Body of pancreas (tissue), 4 donors: ENCODE measurements around the gene PICK1. TPM values are rescaled to one million over a fixed set of nuclear protein-coding genes. Genes with fewer than 3 reads are reported as not detected.

ENCODE experiments used
- ATAC-seq: fragments of 150-250 bp; one replicate; pipeline ENCODE4 v1.9.1; 2016
- DNase-seq, 4 donors: peaks; one replicate each; pipeline ENCODE4 v3.0.0-alpha.2; 2019
- H3K27ac ChIP-seq, 4 donors: fragments of 200-600 bp; sonication (generic); 1 replicate in 3 of 4; 2 replicates in 1 of 4; pipeline versions ENCODE4 v1.5.1 to v1.6.1; 2016 to 2019; ENCODE audit warnings: mild to moderate bottlenecking in 1 of 4, mixed read lengths in 1 of 4, moderate library complexity in 1 of 4
- H3K27me3 ChIP-seq, 2 donors: fragments of 200-600 bp; sonication (generic); one replicate each; pipeline ENCODE4 v1.6.0; 2016; ENCODE audit warnings: mild to moderate bottlenecking in 1 of 2
- H3K36me3 ChIP-seq, 2 donors: fragments of 200-600 bp; sonication (generic); replicated peaks in 1 of 2; 2 replicates each; pipeline ENCODE4 v1.5.1; 2016; ENCODE audit warnings: low read depth in 2 of 2; ENCODE audit not compliant: insufficient read depth in 1 of 2
- H3K4me1 ChIP-seq: fragments of 200-600 bp; sonication (generic); one replicate; pipeline ENCODE4 v1.6.0; 2016
- H3K4me3 ChIP-seq, 2 donors: fragments of 200-600 bp; sonication (generic); 1 replicate in 1 of 2; 2 replicates in 1 of 2; pipeline ENCODE4 v1.5.1; 2016 to 2019
- H3K9me3 ChIP-seq, 3 donors: fragments of 200-600 bp; sonication (generic); 1 replicate in 2 of 3; 2 replicates in 1 of 3; pipeline ENCODE4 v1.5.1; 2016
- POLR2A ChIP-seq, 3 donors: fragments of 450-650 bp; IDR thresholded peaks; one replicate each; pipeline ENCODE4 v1.6.1; 2016; ENCODE audit warnings: antibody characterized with exemption in 3 of 3, mild to moderate bottlenecking in 2 of 3
- WGBS, 2 donors: methylation state at CpG; one replicate each; pipeline ENCODE4 v1.1.5; 2017; 5-methylcytosine and 5-hydroxymethylcytosine counted together
- intact Hi-C: fragments of 100-400 bp; cut with DNase I; formaldehyde crosslinking; loops from one replicate; pipeline ENCODE4 v1.15.1; 2023
- total RNA-seq, 2 donors: library from RNA; depleted of rRNA; stranded (reverse); fragments of >200 nt; gene quantifications; one replicate each; pipeline ENCODE4 v1.1.0, GENCODE V29; 2016
- TF ChIP-seq, protein P1 (sequence below), 7 experiments: fragments of 450-650 bp in 4 of 7; fragments of 200-600 bp in 3 of 7; sonication (generic) in 3 of 7; IDR thresholded peaks; one replicate each; pipeline ENCODE4 v1.5.1; 2016 to 2019; ENCODE audit warnings: antibody characterized with exemption in 7 of 7

PICK1 gene
- total RNA-seq, 2 donors from 2014 or later, result 39.7 to 52.4 TPM

DNA sequence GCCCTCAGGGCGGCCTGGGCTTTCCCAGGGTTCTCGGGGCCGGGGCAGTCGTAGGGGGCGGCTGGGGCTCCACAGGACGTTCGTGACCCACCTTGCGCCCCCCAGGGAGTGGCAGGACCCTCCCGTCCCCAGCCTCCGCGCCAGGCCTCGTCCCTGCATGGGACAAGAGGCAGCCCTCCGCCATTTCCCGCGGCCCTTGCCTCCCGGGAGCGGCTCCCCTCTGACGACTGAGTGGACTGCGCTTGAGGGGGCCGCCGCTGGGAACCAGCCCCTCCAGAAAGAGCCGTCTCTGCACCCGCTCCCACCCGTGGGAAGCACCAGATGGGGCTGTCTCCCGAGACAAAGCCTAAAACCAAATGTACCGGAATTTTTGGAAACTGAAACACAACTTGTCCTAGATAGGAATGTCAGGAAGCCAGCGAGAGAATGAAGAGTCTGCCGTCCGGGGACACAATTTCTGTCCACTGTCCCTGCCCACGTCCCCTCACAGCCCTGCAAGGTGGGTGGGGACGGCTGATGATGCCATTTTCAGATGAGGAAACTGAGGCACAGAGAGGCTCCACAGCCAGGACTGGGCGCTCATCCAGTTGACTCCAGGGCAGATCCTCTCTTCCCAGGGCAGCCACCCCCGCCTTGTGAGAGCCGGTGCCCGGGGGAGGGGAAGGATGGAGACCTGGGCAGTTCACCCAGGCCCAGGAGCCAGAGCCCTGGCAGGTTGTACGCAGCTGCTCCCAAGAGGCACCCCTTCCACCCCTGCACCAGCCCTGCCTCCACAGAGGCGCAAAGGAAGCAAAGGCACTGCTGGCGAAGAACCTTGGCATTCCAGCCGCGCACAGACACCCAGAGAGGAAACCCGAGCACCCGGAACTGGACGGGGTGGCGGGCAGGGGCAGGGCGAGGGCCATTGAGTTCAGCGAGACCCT lies 18.1 kb upstream of the PICK1 start:
- Histone ChIP-seq H3K27me3 (no peaks in the 10 kb centered on the region), H3K36me3 (no peaks in the 10 kb centered on the region), H3K4me3 (no peak overlapping the region), H3K4me1 (peaks cover 6% of the 10 kb centered on the region), H3K27ac (peak overlapping the region in 1 of 4 donors; percentile 11), H3K9me3 (no peaks in the 10 kb centered on the region)
- DNase-seq (no peak), ATAC-seq (no peak)
- intact Hi-C loops, result no loop called here
- WGBS, 2 donors, result 65 to 67% methylated on average over 28 to 38 of the region's 46 CpGs
- TF ChIP-seq POLR2A (IDR thresholded peaks at IDR 0.05), result no peak
- TF ChIP-seq, protein P1, sequence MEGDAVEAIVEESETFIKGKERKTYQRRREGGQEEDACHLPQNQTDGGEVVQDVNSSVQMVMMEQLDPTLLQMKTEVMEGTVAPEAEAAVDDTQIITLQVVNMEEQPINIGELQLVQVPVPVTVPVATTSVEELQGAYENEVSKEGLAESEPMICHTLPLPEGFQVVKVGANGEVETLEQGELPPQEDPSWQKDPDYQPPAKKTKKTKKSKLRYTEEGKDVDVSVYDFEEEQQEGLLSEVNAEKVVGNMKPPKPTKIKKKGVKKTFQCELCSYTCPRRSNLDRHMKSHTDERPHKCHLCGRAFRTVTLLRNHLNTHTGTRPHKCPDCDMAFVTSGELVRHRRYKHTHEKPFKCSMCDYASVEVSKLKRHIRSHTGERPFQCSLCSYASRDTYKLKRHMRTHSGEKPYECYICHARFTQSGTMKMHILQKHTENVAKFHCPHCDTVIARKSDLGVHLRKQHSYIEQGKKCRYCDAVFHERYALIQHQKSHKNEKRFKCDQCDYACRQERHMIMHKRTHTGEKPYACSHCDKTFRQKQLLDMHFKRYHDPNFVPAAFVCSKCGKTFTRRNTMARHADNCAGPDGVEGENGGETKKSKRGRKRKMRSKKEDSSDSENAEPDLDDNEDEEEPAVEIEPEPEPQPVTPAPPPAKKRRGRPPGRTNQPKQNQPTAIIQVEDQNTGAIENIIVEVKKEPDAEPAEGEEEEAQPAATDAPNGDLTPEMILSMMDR (IDR thresholded peaks at IDR 0.05), result no peak

DNA sequence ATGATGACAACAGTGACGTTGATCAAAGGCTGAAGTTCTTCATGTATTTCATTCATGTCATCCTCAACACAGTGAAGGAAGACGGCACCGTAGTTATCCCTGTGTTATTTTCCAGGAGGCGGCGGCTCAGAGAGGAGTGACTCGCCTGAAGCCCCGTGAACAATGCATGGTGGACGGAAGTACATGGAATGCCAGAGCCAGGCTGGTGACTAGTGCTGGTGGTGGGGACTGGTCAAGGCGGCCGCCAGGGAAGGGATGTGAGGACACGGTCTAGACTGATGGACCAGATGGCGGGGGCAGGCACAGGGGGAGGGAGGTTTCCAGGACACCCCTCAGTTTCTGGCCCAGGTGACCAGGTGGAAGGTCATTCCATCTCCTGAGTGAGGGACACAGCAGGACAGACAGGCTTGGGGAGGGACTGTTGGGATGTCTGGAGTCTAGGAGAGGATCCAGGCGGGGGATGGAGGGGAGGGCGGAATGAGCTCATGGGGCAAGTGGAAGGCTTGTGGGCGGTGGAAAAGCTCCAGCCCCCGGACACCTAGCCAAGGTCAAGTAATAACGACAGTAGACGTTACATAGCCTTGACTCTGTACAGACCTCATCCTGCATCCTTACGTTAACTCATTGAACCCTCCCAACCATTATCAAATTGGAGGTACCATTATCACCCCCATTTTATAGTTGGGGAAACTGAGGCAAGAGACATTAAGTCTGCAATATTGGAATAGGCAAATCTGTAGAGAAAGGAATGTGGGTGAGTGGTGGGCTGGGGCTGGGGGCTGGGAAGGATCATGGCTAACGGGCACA lies 16.0 kb upstream of the PICK1 start:
- intact Hi-C loops, result loop anchor here (10.0 kb wide), 1 partner anchor 534 kb away; the partner anchor contains the start of gene DMC1
- TF ChIP-seq, protein P1 (IDR thresholded peaks at IDR 0.05), result no peak
- TF ChIP-seq POLR2A (IDR thresholded peaks at IDR 0.05), result no peak
- no peak for DNase-seq
- Histone ChIP-seq H3K9me3 (no peaks in the 10 kb centered on the region), H3K4me3 (no peak overlapping the region), H3K27me3 (no peaks in the 10 kb centered on the region), H3K27ac (no peak overlapping the region), H3K4me1 (no peaks in the 10 kb centered on the region), H3K36me3 (no peaks in the 10 kb centered on the region)
- no peak for ATAC-seq
- 75 to 82% methylated on average over 19 to 20 of the region's 20 CpGs for WGBS, 2 donors

DNA sequence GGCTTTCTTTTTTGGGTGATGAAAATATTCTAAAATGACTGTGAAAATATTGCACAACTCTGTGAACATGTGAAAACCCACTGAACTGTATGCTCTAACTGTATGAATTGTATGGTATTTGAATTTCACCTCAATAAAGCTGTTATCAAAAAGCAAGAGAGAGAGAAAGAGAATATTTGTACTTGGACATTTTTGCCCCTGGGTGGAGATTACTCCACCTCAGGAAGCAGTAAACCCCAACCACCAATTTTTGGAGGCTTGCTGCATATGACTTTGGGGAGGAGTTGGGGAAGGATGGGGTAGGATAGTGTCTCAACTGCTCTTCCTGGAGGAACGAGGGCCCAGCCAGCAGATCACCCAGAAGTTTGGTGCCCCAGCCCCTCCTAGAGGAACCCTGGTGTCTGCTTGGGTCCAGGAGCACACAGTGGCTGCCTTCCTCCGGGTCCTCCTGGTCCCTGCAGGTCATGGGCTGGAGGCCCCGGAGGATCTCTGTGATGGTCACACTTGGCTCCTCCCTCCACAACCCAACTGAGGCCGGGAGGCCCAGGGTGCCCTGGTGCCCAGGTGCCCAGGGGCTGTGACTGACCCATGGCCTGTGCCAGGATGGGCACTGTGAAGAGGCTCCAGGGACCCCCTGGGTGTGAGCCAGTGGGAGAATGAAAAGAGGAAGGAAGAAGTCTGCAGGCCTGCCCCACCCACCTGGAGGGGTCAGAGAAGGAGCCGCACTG lies 15.3 kb upstream of the PICK1 start:
- Histone ChIP-seq H3K27ac (no peak overlapping the region), H3K4me1 (no peaks in the 10 kb centered on the region), H3K4me3 (no peak overlapping the region), H3K9me3 (no peaks in the 10 kb centered on the region), H3K36me3 (no peaks in the 10 kb centered on the region), H3K27me3 (no peaks in the 10 kb centered on the region)
- WGBS, 2 donors, result 68 to 69% methylated on average over 5 of the region's 5 CpGs
- intact Hi-C loops, result loop anchor here (10.0 kb wide), 1 partner anchor 533 kb away; the partner anchor contains the start of gene DMC1
- ATAC-seq (no peak), DNase-seq (no peak)
- TF ChIP-seq, protein P1 (IDR thresholded peaks at IDR 0.05), result no peak
- TF ChIP-seq POLR2A (IDR thresholded peaks at IDR 0.05), result no peak

DNA sequence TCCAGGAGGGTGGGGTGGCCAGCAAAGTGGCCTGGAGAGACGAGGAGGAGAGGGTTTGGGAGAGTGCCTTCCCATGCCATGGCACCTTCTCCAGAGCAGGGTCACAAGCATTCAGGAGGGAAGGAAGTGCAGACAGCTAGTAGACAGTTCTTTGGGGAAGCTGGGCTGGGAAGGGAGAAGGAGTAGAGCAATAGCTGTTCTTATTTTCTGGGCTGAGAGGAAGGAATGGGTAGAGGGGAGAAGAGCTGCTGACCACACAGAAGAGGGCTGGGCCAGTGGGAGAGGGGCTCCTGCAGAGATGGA lies 14.8 kb upstream of the PICK1 start:
- ATAC-seq, result no peak
- Histone ChIP-seq H3K4me3 (no peak overlapping the region), H3K27ac (no peak overlapping the region), H3K4me1 (no peaks in the 10 kb centered on the region), H3K36me3 (no peaks in the 10 kb centered on the region), H3K27me3 (no peaks in the 10 kb centered on the region), H3K9me3 (no peaks in the 10 kb centered on the region)
- 72 to 78% methylated on average over 1 of the region's 1 CpG for WGBS, 2 donors
- intact Hi-C loops, result loop anchor here (10.0 kb wide), 1 partner anchor 532 kb away; the partner anchor contains the start of gene DMC1
- TF ChIP-seq, protein P1 (IDR thresholded peaks at IDR 0.05), result no peak
- TF ChIP-seq POLR2A (IDR thresholded peaks at IDR 0.05), result no peak
- no peak for DNase-seq
